Glomerular visceral epithelial cell (primary cell): ENCODE results near the gene TXNDC12.
"Not testable (repeated sequence)": the region's sequence is repeated elsewhere in the genome, so short reads cannot be mapped to it uniquely, and the experiment has no call there.

Experiments
- DNase-seq: peaks from one replicate; pipeline ENCODE4 v3.0.0-alpha.2; 2016; ENCODE audit errors: extremely low spot score

The TXNDC12 gene

GRCh38 chr1:52055066-52055865 lies at the start of gene TXNDC12:
Gene TXNDC12, minus strand, starts transcription at chr1:52055191. Its CDS starts 95 bp downstream, at chr1:52055096.
- peak; percentile 89 for DNase-seq

GRCh38 chr1:52102336-52103013 lies 47.5 kb upstream of the TXNDC12 start:
- DNase-seq: no peak

DNA sequence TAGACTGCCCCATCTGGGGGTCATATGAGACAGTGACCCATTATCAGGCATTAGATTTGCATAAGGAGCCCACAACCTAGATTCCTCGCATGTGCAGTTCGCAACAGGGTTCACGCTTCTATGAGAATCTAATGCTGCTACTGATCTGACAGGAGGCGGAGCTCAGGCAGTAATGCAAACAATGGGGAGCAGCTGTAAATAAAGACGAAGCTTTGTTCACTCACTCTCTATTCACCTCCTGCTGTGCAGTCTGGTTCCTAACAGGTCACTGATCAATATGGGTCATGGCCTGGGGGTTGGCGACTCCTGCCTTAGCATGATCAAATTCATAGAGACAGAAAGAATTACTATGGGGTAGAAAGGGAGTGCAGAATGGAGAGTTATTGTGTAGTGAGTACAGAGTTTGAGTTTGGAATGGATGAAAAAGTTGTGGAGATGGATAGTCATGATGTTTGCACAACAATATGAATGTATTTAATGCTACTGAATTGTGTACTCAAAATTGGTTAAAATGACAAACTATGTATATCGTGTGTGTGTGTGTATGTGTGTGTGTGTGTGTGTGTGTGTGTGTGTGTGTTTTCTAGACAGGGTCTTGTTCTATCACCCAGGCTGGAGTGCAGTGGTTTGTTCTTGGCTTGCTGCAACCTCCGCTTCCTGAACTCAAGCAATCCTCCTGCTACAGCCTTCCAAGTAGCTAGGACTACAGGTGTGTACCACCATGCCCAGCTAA lies 43.3 kb upstream of the TXNDC12 start:
- DNase-seq: no peak

DNA sequence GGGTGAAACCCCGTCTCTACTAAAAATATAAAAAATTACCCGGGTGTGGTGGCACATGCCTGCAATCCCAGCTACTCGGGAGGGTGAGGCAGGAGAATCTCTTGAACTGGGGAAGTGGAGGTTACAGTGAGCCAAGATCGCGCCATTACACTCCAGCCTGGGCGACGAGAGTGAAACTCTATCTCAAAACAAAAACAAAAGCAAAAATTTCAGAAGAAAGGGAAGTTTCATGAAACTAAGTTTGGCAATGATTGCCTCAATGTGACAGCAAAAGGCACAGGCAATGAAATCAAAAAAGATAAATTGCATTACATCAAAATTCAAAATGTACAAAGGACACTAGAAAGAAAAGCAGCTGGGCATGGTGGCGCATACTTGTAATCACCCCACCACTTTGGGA lies 41.2 kb upstream of the TXNDC12 start:
- DNase-seq: no peak

- DNase-seq: not testable (repeated sequence)
These were observed 39.3 kb upstream of the TXNDC12 start for GRCh38 chr1:52094300-52094699.

DNA sequence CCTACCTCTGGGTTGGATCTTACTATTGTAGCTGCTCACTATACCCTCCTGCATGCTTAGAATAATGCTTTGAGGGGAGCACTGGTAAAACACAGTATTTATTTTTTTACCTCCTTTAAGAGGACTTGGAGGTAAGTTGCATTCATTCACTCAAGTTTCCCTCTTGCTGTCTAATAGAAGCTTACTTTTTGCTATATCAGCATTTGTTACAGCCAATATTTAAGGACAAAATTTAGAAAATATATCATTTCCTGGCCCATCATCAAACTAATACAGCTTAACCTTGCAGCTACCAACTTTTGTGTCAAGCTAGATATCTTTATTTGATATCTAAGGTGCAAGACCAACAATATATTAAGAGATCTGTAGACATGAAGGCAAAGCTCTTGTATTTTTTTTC lies 32.9 kb upstream of the TXNDC12 start:
- not testable (repeated sequence) for DNase-seq

- no peak for DNase-seq
These were observed 25.0 kb upstream of the TXNDC12 start for GRCh38 chr1:52080014-52080415.

- DNase-seq: not testable (repeated sequence)
These were observed 22.3 kb upstream of the TXNDC12 start for GRCh38 chr1:52077277-52077676.

- no peak for DNase-seq
These were observed 17.3 kb upstream of the TXNDC12 start for GRCh38 chr1:52072291-52072690.

GRCh38 chr1:52070704-52071103 lies 15.7 kb upstream of the TXNDC12 start:
- DNase-seq: no peak

GRCh38 chr1:52063192-52063591 lies 8.2 kb upstream of the TXNDC12 start:
- no peak for DNase-seq

GRCh38 chr1:52060822-52061221 lies 5.8 kb upstream of the TXNDC12 start:
- DNase-seq: no peak

DNA sequence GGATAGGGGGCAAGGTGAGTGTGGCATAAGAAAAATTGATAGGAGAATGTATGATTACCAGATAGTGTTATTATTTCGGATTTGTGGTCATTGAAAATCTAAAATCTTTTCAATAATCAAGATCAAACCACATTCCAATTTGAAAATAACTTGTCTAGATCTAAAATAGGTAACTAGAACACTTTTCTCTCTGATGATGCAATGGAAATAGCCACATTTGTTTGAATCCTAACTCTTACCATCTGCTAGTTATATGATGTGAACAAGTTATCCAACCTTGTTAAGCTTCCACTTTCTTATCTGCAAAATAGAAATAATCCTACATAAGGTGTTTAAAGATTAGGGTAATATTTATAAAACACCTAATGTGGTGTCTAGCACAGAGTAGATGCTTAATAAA lies 4.9 kb upstream of the TXNDC12 start:
- no peak for DNase-seq

GRCh38 chr1:52059321-52059720 lies 4.3 kb upstream of the TXNDC12 start:
- DNase-seq: peak; percentile 13

GRCh38 chr1:52057876-52058415 lies 3.0 kb upstream of the TXNDC12 start:
- DNase-seq: no peak

GRCh38 chr1:52057255-52057654 lies 2.3 kb upstream of the TXNDC12 start:
- no peak for DNase-seq

GRCh38 chr1:52056937-52057231 lies 1.9 kb upstream of the TXNDC12 start:
- no peak for DNase-seq

DNA sequence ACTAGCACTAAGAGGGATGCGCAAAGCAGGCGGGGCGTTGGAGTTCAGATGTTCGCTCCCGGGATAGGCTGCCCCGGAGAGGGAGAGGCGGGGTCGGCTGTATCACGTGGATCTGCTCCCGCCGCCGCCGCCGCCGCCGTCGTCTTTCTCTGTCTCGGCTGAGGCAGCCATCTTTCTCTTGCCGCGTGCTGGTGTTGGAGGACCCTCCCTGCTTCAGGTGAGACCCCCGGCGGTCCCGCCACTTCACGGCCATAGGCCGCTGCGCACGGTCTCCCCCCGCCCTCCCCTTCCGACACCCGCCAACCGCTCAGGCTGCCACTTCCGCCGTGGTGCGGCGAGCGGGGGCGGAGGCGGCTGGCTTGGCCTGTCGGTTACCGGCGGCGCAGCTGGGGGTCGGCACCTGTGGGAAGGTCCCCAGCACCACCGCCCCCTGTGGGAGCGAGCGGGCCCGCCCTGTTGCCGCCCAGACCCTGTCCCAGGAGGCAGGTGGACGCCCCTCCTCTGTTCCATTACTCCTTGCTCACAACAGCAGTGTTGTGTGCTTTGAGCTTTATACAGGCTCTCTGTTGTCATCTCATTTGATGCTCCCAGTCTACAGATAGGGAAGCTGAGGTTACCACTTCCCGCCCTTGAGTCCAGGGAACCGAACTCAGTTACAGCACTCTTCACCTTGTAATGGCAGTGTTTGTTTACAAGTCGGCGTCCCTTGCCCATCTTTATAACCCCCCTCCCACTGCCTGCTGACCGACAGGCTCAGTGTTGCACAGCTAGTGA lies 1.4 kb upstream of the TXNDC12 start, which contains the start of gene BTF3L4:
Gene BTF3L4, plus strand, starts transcription at position 133 of the 774 bp plus-strand sequence. CDS start 3,553 bp downstream, outside the sequence.
- peak; percentile 93 for DNase-seq

DNA sequence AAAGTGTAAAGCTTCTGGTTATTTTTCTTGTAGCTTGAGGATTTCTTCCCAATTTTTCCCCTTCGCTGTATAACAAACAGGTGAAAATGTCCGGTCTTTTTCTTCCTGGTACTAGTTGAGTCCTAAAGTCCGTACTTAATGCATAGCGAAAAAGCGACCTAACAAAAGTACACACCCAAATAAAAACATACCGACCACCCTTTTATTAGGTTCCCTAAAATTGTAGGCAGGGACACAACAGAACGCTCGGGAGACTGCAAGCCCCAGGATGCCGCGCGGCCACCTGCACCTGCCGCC lies 823 bp upstream of the TXNDC12 start:
- DNase-seq: no peak

GRCh38 chr1:52054496-52055065 lies 410 bp downstream of the TXNDC12 start:
- no peak for DNase-seq

DNA sequence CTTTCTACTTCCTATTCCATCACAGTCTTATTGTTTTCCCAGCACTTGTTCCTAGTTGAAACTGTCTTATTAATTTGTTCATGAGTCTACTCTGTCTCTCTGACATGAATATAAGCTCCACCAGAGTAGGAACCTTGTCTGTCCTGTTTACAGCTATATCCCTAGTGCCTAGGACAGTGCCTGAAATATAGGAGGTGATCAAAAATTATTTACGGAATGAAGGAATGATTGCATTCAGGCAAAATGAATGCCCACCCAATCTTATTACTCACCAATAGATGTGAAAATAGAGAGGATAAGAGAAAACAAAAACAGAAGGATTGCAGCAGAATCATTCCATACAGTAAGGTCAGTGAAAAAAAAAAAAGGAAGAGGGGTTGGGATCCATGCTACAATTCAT lies 1.1 kb downstream of the TXNDC12 start:
- DNase-seq: no peak
